OCI-LY3 (cell line): ENCODE data around the gene NUDCD3.

Experiments
- CTCF ChIP-seq: fragments of 200-600, 300-600 bp; sonication (generic); IDR thresholded peaks from 2 replicates; pipeline ENCODE4 v1.5.1; 2014; ENCODE audit warnings: antibody characterized with exemption, low read length, low read depth
- EZH2phosphoT487 ChIP-seq: fragments of 200-600 bp; shearing (Covaris generic); IDR thresholded peaks from 2 replicates; pipeline ENCODE4 v1.6.1; 2018; ENCODE audit warnings: antibody characterized with exemption, mixed run types, low read depth

GRCh38 chr7:44508328-44509030, 18.0 kb upstream of the NUDCD3 start:
- TF ChIP-seq CTCF (no peak), EZH2phosphoT487 (no peak)
